HCT116 (cell line): ENCODE measurements around the gene DNAJB9. TPM values are rescaled to one million over a fixed set of nuclear protein-coding genes. Genes with fewer than 3 reads are reported as not detected.

ENCODE experiments used
- ATAC-seq: fragments of 200-7000 bp; cut with Tn5 transposase; 2 replicates; pipeline ENCODE4 v1.9.1; 2020; ENCODE audit warnings: mild to moderate bottlenecking, moderate library complexity
- BruUV-seq: library from RNA; stranded (reverse); fragments of 400-500 nt; replicated peaks from 2 replicates; lab custom pipeline; 2021; lab: Mats Ljungman, UMichigan
- CTCF ChIA-PET: fragments of 300-600 bp; sonication (Branson Sonifier 250); formaldehyde crosslinking; loops from one replicate; lab custom pipeline; 2021; ENCODE audit warnings: antibody characterized with exemption; lab: Charles Lee
- POLR2A ChIA-PET: fragments of 300-600, 350-600 bp; sonication (Branson Sonifier 250); formaldehyde crosslinking; loops from one replicate; lab custom pipeline; 2021; ENCODE audit warnings: antibody characterized with exemption; lab: Charles Lee
- RAD21 ChIA-PET, 2 experiments: fragments of 300-600 bp; sonication (Branson Sonifier 250); formaldehyde crosslinking; loops; one replicate each; lab custom pipeline; 2023; ENCODE audit warnings: low total read pairs in 2 of 2; ENCODE audit not compliant: uncharacterized antibody in 2 of 2, unreplicated experiment in 2 of 2, low non-redundant PET in 1 of 2; lab: Charles Lee
- DNase-seq: peaks from one replicate; pipeline ENCODE4 v3.0.0-alpha.2; 2010; ENCODE audit warnings: low read depth, low spot score
- H2AFZ ChIP-seq: fragments of 200-600 bp; shearing (Covaris generic), sonication (generic); 2 replicates; pipeline ENCODE4 v1.6.1; 2017; ENCODE audit warnings: low read depth, mixed run types, mixed read lengths, antibody characterized with exemption, low read length; ENCODE audit not compliant: poor library complexity, severe bottlenecking
- H3K27ac ChIP-seq: 2 replicates; pipeline ENCODE4 v1.5.1; 2012; ENCODE audit warnings: low read depth, low read length
- H3K27me3 ChIP-seq: fragments of 200-600 bp; sonication (generic); 2 replicates; pipeline ENCODE4 v1.6.1; 2016; ENCODE audit warnings: mixed run types, low read length, mixed read lengths; ENCODE audit not compliant: insufficient read depth
- H3K36me3 ChIP-seq, 2 experiments: fragments of 200-500 bp in 1 of 2; fragments of 200-600 bp in 1 of 2; sonication (Bioruptor generic) in 1 of 2; sonication (generic) in 1 of 2; 2 replicates each; pipeline versions ENCODE4 v1.5.1 to v1.6.1; 2014 to 2016; ENCODE audit warnings: low read length in 2 of 2, inconsistent platforms in 1 of 2, mixed read lengths in 1 of 2, mixed run types in 1 of 2; ENCODE audit not compliant: insufficient read depth in 2 of 2, control insufficient read depth in 1 of 2
- H3K4me1 ChIP-seq, 2 experiments: fragments of 200-600 bp in 1 of 2; sonication (generic) in 1 of 2; 2 replicates each; pipeline versions ENCODE4 v1.5.1 to v1.6.1; 2012 to 2017; ENCODE audit warnings: low read length in 2 of 2, inconsistent platforms in 1 of 2, mild to moderate bottlenecking in 1 of 2, mixed read lengths in 1 of 2, mixed run types in 1 of 2, moderate library complexity in 1 of 2; ENCODE audit not compliant: insufficient read depth in 2 of 2, control insufficient read depth in 1 of 2
- H3K4me2 ChIP-seq: fragments of 200-600 bp; sonication (generic); 2 replicates; pipeline ENCODE4 v1.6.1; 2017; ENCODE audit warnings: mixed run types, low read length, mixed read lengths
- H3K4me3 ChIP-seq, 2 experiments: fragments of 200-600 bp in 1 of 2; sonication (generic) in 1 of 2; replicated peaks in 1 of 2; 2 replicates each; pipeline ENCODE4 v1.5.1; 2011 to 2016; ENCODE audit warnings: low read length in 2 of 2, control low read depth in 1 of 2, low read depth in 1 of 2, mild to moderate bottlenecking in 1 of 2, mixed read lengths in 1 of 2, mixed run types in 1 of 2
- H3K79me2 ChIP-seq: fragments of 200-600 bp; sonication (generic); 2 replicates; pipeline ENCODE4 v1.6.1; 2017; ENCODE audit warnings: mild to moderate bottlenecking, mixed run types, low read length, moderate library complexity, mixed read lengths; ENCODE audit not compliant: insufficient read depth
- H3K9ac ChIP-seq: fragments of 200-600 bp; sonication (generic); 2 replicates; pipeline ENCODE4 v1.6.1; 2016; ENCODE audit warnings: low read length, mixed read lengths
- H3K9me2 ChIP-seq: fragments of 200-600 bp; sonication (generic), shearing (Covaris generic); 2 replicates; pipeline ENCODE4 v1.6.1; 2017; ENCODE audit warnings: mixed run types, mild to moderate bottlenecking, moderate library complexity; ENCODE audit not compliant: insufficient read depth
- H3K9me3 ChIP-seq, 2 experiments: fragments of 200-500 bp in 1 of 2; fragments of 200-600 bp in 1 of 2; sonication (Bioruptor generic) in 1 of 2; sonication (generic) in 1 of 2; 2 replicates each; pipeline ENCODE4 v1.6.1; 2014 to 2017; ENCODE audit warnings: low read length in 2 of 2, mixed read lengths in 2 of 2, inconsistent platforms in 1 of 2, low read depth in 1 of 2, mild to moderate bottlenecking in 1 of 2, mixed run types in 1 of 2, moderate library complexity in 1 of 2; ENCODE audit not compliant: control insufficient read depth in 1 of 2, insufficient read depth in 1 of 2
- H4K20me1 ChIP-seq: fragments of 200-600 bp; sonication (generic), shearing (Covaris generic); 2 replicates; pipeline ENCODE4 v1.6.1; 2017; ENCODE audit warnings: mixed run types, mild to moderate bottlenecking, moderate library complexity; ENCODE audit not compliant: insufficient read depth
- ATF3 ChIP-seq: IDR thresholded peaks from 2 replicates; pipeline ENCODE4 v1.6.1; 2012
- CBX3 ChIP-seq: IDR thresholded peaks from 2 replicates; pipeline ENCODE4 v1.6.1; 2012; ENCODE audit warnings: low read depth
- CEBPB ChIP-seq: IDR thresholded peaks from 2 replicates; pipeline ENCODE4 v1.6.1; 2012; ENCODE audit warnings: low read depth
- EGR1 ChIP-seq: IDR thresholded peaks from 2 replicates; pipeline ENCODE4 v1.6.1; 2012; ENCODE audit warnings: low read depth
- ELF1 ChIP-seq: IDR thresholded peaks from 2 replicates; pipeline ENCODE4 v1.6.1; 2012; ENCODE audit warnings: low read depth, borderline replicate concordance
- EZH2phosphoT487 ChIP-seq: fragments of 200-600 bp; IDR thresholded peaks from 2 replicates; pipeline ENCODE4 v1.6.1; 2018; ENCODE audit warnings: antibody characterized with exemption, borderline replicate concordance
- FOSL1 ChIP-seq: IDR thresholded peaks from 2 replicates; pipeline ENCODE4 v1.6.1; 2012; ENCODE audit warnings: low read depth
- POLR2A ChIP-seq: IDR thresholded peaks from 2 replicates; pipeline ENCODE4 v1.7.0; 2011; ENCODE audit warnings: borderline replicate concordance; ENCODE audit not compliant: insufficient read depth, insufficient read length; ENCODE audit errors: extremely low read depth
- POLR2AphosphoS5 ChIP-seq: IDR thresholded peaks from 2 replicates; pipeline ENCODE4 v1.6.1; 2011; ENCODE audit warnings: mild to moderate bottlenecking, low read depth, low read length, moderate library complexity
- RAD21 ChIP-seq: IDR thresholded peaks from 2 replicates; pipeline ENCODE4 v1.6.1; 2012; ENCODE audit warnings: low read depth, mild to moderate bottlenecking
- REST ChIP-seq: IDR thresholded peaks from 2 replicates; pipeline ENCODE4 v1.6.1; 2012; ENCODE audit warnings: low read depth
- SRF ChIP-seq: IDR thresholded peaks from 2 replicates; pipeline ENCODE4 v1.6.1; 2012; ENCODE audit warnings: low read depth
- YY1 ChIP-seq: IDR thresholded peaks from 2 replicates; pipeline ENCODE4 v1.6.1; 2011; ENCODE audit warnings: low read length, low read depth, moderate library complexity, mild to moderate bottlenecking; ENCODE audit not compliant: insufficient replicate concordance; ENCODE audit errors: extremely low read depth
- ZFX ChIP-seq: fragments of 450-650 bp; IDR thresholded peaks from 2 replicates; pipeline ENCODE4 v1.6.1; 2017
- ZNF274 ChIP-seq: fragments of 200-500 bp; sonication (Bioruptor generic); IDR thresholded peaks from 2 replicates; pipeline ENCODE4 v1.6.1; 2014; ENCODE audit warnings: mild to moderate bottlenecking, low read depth, low read length, inconsistent platforms
- intact Hi-C: fragments of 100-400 bp; cut with micrococcal nuclease; formaldehyde crosslinking; loops from 2 replicates; pipeline ENCODE4 v1.10.0; 2022
- total RNA-seq: library from RNA; stranded (reverse); gene quantifications from one replicate; pipeline ENCODE4 v1.2.1, GENCODE V29; 2021; ENCODE audit not compliant: unreplicated experiment

DNAJB9 gene
- total RNA-seq, 1 experiment from 2014 or later, result 10.1 TPM

GRCh38 chr7:108576116-108576515 is 6.4 kb downstream of the DNAJB9 start:
- BruUV-seq, result no TSS peak
- H3K9ac ChIP-seq, result no peak overlapping the region
- H3K4me3 ChIP-seq, result no peak overlapping the region
- CTCF ChIA-PET, result no interaction called here
- no peaks in the 10 kb centered on the region for H3K9me2 ChIP-seq
- no peaks in the 10 kb centered on the region for H3K27me3 ChIP-seq
- ATAC-seq, result no peak
- H3K4me1 ChIP-seq, result peaks cover 0 to 3% of the 10 kb centered on the region in 2 experiments; a peak in 2 of 4 replicates
- no peak overlapping the region for H3K27ac ChIP-seq
- H3K9me3 ChIP-seq, result peaks cover 0 to 5% of the 10 kb centered on the region in 2 experiments; a peak in 2 of 4 replicates
- H3K79me2 ChIP-seq, result peaks cover 8% of the 10 kb centered on the region
- H3K4me2 ChIP-seq, result no peak overlapping the region
- H4K20me1 ChIP-seq, result no peaks in the 10 kb centered on the region
- TF ChIP-seq POLR2AphosphoS5 (no peak), FOSL1 (no peak), ZNF274 (no peak), YY1 (no peak), ELF1 (no peak), EGR1 (no peak), ATF3 (no peak), CBX3 (no peak), REST (no peak), EZH2phosphoT487 (no peak), ZFX (no peak), SRF (no peak), CEBPB (no peak), POLR2A (no peak), RAD21 (no peak)
- peaks cover 8 to 13% of the 10 kb centered on the region in 2 experiments; a peak in 3 of 4 replicates for H3K36me3 ChIP-seq
- DNase-seq, result no peak
- RAD21 ChIA-PET, result no interaction called here
- POLR2A ChIA-PET, result no interaction called here
- H2AFZ ChIP-seq, result no peak overlapping the region
- intact Hi-C loops, result no loop called here
